Loucy (cell line): ENCODE results near the gene VDAC1.

ENCODE experiments used
- H2AFZ ChIP-seq: fragments of 200-600 bp; sonication (generic); 2 replicates; pipeline ENCODE4 v1.6.0; 2016; ENCODE audit warnings: antibody characterized with exemption, mild to moderate bottlenecking, low read length, moderate library complexity
- H3F3A ChIP-seq: fragments of 200-600 bp; 2 replicates; pipeline ENCODE4 v1.6.0; 2016; ENCODE audit warnings: antibody characterized with exemption, low read depth, mild to moderate bottlenecking
- H3K27me3 ChIP-seq: fragments of 200-600 bp; sonication (generic); 2 replicates; pipeline ENCODE4 v1.6.1; 2014; ENCODE audit warnings: low read length, mild to moderate bottlenecking; ENCODE audit not compliant: insufficient read depth, poor library complexity, severe bottlenecking
- H3K36me3 ChIP-seq: fragments of 200-600 bp; sonication (generic); 2 replicates; pipeline ENCODE4 v1.6.1; 2016; ENCODE audit warnings: low read length; ENCODE audit not compliant: insufficient read depth
- H3K4me1 ChIP-seq: fragments of 200-600 bp; sonication (generic); 2 replicates; pipeline ENCODE4 v1.5.1; 2014; ENCODE audit warnings: low read length, mild to moderate bottlenecking; ENCODE audit not compliant: insufficient read depth, poor library complexity, severe bottlenecking
- H3K4me2 ChIP-seq: fragments of 200-600 bp; sonication (generic); 2 replicates; pipeline ENCODE4 v1.6.0; 2014; ENCODE audit warnings: antibody characterized with exemption, low read length, low read depth, mild to moderate bottlenecking; ENCODE audit not compliant: poor library complexity, severe bottlenecking
- H3K4me3 ChIP-seq: fragments of 200-600 bp; sonication (generic); 2 replicates; pipeline ENCODE4 v1.5.1; 2014; ENCODE audit warnings: low read length, mild to moderate bottlenecking, mixed read lengths; ENCODE audit not compliant: poor library complexity, severe bottlenecking
- H3K79me2 ChIP-seq: fragments of 200-600 bp; sonication (generic); 2 replicates; pipeline ENCODE4 v1.6.1; 2014; ENCODE audit warnings: low read length; ENCODE audit not compliant: insufficient read depth
- H3K9ac ChIP-seq: fragments of 200-600 bp; sonication (generic); 2 replicates; pipeline ENCODE4 v1.6.0; 2014; ENCODE audit warnings: mild to moderate bottlenecking, low read depth, low read length, moderate library complexity; ENCODE audit not compliant: poor library complexity, severe bottlenecking
- H3K9me2 ChIP-seq: fragments of 200-600 bp; sonication (generic); replicated peaks from 2 replicates; pipeline ENCODE4 v1.6.1; 2016; ENCODE audit warnings: low read depth, low read length, mixed read lengths
- H3K9me3 ChIP-seq: fragments of 200-600 bp; sonication (generic); 2 replicates; pipeline ENCODE4 v1.6.1; 2014; ENCODE audit warnings: mild to moderate bottlenecking, antibody characterized with exemption, low read length, low read depth; ENCODE audit not compliant: insufficient read depth
- H4K20me1 ChIP-seq: fragments of 200-600 bp; sonication (generic); 2 replicates; pipeline ENCODE4 v1.6.0; 2014; ENCODE audit warnings: antibody characterized with exemption, low read length, mild to moderate bottlenecking; ENCODE audit not compliant: insufficient read depth, poor library complexity, severe bottlenecking
- EZH2phosphoT487 ChIP-seq: fragments of 200-600 bp; IDR thresholded peaks from 2 replicates; pipeline ENCODE4 v1.6.1; 2018; ENCODE audit warnings: antibody characterized with exemption, mild to moderate bottlenecking, moderate library complexity, borderline replicate concordance
- TF ChIP-seq, protein P1 (sequence below): fragments of 200-600 bp; sonication (generic); conservative IDR thresholded peaks from 2 replicates; pipeline ENCODE4 v1.5.1; 2014; ENCODE audit warnings: mild to moderate bottlenecking, antibody characterized with exemption, low read length

Gene VDAC1

DNA sequence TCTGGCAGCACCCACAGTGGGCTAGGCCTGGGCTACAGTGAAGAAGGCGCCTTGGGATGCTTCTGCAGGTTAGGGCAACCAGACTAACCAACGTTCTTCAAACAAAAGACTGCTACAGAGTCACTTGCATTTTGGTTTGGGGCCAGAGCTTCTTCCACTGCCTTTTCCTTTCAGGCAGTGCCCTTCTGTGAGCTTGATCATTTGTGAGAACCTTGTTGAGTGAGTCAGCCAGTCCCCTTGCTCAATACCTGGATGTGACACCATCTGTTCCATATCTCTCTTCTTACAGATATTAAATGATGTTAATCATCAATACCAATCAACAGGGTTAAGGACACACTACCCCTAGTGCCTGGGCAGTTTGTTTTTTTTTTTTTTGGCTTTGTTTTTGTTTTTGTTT lies 46.5 kb upstream of the VDAC1 start:
- TF ChIP-seq, protein P1, sequence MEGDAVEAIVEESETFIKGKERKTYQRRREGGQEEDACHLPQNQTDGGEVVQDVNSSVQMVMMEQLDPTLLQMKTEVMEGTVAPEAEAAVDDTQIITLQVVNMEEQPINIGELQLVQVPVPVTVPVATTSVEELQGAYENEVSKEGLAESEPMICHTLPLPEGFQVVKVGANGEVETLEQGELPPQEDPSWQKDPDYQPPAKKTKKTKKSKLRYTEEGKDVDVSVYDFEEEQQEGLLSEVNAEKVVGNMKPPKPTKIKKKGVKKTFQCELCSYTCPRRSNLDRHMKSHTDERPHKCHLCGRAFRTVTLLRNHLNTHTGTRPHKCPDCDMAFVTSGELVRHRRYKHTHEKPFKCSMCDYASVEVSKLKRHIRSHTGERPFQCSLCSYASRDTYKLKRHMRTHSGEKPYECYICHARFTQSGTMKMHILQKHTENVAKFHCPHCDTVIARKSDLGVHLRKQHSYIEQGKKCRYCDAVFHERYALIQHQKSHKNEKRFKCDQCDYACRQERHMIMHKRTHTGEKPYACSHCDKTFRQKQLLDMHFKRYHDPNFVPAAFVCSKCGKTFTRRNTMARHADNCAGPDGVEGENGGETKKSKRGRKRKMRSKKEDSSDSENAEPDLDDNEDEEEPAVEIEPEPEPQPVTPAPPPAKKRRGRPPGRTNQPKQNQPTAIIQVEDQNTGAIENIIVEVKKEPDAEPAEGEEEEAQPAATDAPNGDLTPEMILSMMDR: no peak
- no peak for TF ChIP-seq EZH2phosphoT487
- no peak overlapping the region for H2AFZ ChIP-seq
- H3K79me2 ChIP-seq: no peaks in the 10 kb centered on the region

DNA sequence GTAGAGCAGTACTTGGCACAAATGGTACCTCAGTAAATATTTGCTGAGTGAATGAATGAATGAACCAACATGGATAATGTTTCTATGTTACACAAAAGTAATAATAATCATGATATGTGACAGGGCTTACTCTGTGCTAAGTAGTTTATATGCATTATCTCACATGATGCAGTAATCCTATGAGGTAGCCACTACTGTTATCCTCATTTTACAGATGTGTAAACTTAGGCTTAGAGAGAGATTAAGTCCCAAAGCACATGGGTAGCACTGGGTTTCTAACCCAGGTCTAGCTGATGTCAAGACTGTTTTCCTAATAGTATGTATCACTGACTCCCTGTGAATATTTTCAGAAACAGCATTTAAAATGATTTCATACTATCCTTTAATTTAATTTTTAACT lies 44.1 kb upstream of the VDAC1 start:
- H3K4me2 ChIP-seq: no peak overlapping the region
- no peaks in the 10 kb centered on the region for H3K27me3 ChIP-seq
- H3K4me1 ChIP-seq: peaks cover 8% of the 10 kb centered on the region
- H4K20me1 ChIP-seq: no peaks in the 10 kb centered on the region
- H3K9me2 ChIP-seq: no peaks in the 10 kb centered on the region
- no peak overlapping the region for H2AFZ ChIP-seq
- no peaks in the 10 kb centered on the region for H3K79me2 ChIP-seq
- H3K36me3 ChIP-seq: no peaks in the 10 kb centered on the region
- no peak for TF ChIP-seq EZH2phosphoT487
- H3K4me3 ChIP-seq: no peak overlapping the region
- H3K9me3 ChIP-seq: no peaks in the 10 kb centered on the region
- H3K9ac ChIP-seq: no peak overlapping the region
- H3F3A ChIP-seq: no peaks in the 10 kb centered on the region

More for the DNA sequence above, 46.5 kb upstream of the VDAC1 start:
- Histone ChIP-seq H3K9ac (no peak overlapping the region), H3K4me1 (peaks cover 13% of the 10 kb centered on the region), H3F3A (no peaks in the 10 kb centered on the region), H3K27me3 (no peaks in the 10 kb centered on the region), H3K36me3 (no peaks in the 10 kb centered on the region), H4K20me1 (no peaks in the 10 kb centered on the region), H3K9me3 (no peaks in the 10 kb centered on the region), H3K4me3 (no peak overlapping the region), H3K9me2 (no peaks in the 10 kb centered on the region), H3K4me2 (no peak overlapping the region)

DNA sequence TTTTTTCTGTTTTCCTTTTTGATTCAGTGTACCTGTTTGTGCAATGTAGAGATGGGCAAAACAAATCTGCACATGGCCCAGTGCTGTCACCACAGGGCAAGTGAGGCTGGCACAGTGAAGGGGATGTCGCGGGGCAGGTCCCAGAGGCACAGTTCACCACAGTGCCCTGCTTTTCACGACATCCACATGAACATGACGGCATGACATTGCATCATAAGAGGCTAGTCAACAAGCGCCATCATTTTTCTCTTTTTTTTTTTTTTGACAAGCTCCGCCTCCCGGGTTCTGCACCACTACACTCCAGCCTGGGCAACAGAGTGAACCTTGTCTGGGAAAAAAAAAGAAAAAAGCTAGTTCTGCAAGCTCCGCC lies 42.9 kb upstream of the VDAC1 start:
- Histone ChIP-seq H3K4me3 (no peak overlapping the region), H4K20me1 (no peaks in the 10 kb centered on the region), H3K79me2 (no peaks in the 10 kb centered on the region), H3K9me2 (no peaks in the 10 kb centered on the region), H3K27me3 (no peaks in the 10 kb centered on the region), H2AFZ (no peak overlapping the region), H3K4me2 (no peak overlapping the region), H3K4me1 (no peaks in the 10 kb centered on the region), H3K9me3 (no peaks in the 10 kb centered on the region), H3F3A (no peaks in the 10 kb centered on the region), H3K36me3 (no peaks in the 10 kb centered on the region), H3K9ac (no peak overlapping the region)
- TF ChIP-seq, protein P1: no peak
- no peak for TF ChIP-seq EZH2phosphoT487

DNA sequence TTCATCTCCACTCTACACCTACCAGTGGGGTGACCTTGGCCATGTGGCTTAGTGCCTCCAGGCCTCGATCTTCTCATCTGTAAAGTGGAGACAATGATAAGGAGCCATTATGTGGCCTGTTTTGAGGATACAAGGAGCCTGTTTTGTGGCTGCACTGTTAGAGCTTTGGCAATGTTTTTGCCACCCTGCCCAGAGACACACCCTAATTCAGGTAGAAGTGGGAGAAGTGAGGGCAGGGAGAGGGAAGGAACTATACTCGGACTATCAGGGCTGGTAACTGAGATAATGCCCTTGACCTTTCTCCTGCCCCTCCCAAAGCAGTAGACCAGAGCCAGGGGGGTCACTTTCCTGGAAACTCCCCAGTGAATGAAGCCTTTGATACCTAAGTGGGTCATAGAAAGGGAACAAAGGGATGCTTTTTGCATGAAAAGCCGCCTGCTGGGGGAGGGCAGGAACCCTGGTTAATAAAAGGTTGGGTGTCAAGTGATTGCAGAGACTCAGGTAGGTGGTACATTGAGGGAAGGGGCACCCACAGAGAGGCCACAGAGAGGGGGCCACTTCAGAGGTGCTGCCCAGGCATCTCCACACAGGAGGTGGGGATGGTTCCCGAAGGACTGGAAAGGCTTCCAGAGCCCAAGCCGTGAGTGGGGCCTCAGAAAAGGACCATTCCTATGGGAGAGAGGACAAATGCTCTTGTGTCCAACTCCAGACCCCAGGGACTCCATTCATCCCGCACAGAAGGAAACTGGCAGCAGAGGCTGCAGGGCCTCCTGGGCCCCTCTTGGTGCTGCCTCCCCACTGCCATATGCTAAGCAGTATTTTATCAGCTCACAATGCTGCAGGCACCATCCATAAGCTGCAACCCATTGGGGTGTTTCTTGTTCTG lies 42.3 kb upstream of the VDAC1 start:
- no peak overlapping the region for H2AFZ ChIP-seq

More for the DNA sequence above, 42.3 kb upstream of the VDAC1 start:
- TF ChIP-seq EZH2phosphoT487: no peak
- TF ChIP-seq, protein P1: no peak
- Histone ChIP-seq H3K9ac (no peak overlapping the region), H3K27me3 (no peaks in the 10 kb centered on the region), H3K4me2 (no peak overlapping the region), H3K4me3 (no peak overlapping the region), H3F3A (no peaks in the 10 kb centered on the region), H3K36me3 (no peaks in the 10 kb centered on the region), H3K4me1 (no peaks in the 10 kb centered on the region), H3K9me3 (no peaks in the 10 kb centered on the region), H4K20me1 (no peaks in the 10 kb centered on the region), H3K9me2 (no peaks in the 10 kb centered on the region), H3K79me2 (no peaks in the 10 kb centered on the region)
